ENCODE data around the gene ASCL5. TPM values are rescaled to one million over a fixed set of nuclear protein-coding genes. Genes with fewer than 3 reads are reported as not detected.

The ASCL5 gene, protein sequence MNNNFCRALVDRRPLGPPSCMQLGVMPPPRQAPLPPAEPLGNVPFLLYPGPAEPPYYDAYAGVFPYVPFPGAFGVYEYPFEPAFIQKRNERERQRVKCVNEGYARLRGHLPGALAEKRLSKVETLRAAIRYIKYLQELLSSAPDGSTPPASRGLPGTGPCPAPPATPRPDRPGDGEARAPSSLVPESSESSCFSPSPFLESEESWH
- total RNA-seq: not detected in 2 replicates

DNA sequence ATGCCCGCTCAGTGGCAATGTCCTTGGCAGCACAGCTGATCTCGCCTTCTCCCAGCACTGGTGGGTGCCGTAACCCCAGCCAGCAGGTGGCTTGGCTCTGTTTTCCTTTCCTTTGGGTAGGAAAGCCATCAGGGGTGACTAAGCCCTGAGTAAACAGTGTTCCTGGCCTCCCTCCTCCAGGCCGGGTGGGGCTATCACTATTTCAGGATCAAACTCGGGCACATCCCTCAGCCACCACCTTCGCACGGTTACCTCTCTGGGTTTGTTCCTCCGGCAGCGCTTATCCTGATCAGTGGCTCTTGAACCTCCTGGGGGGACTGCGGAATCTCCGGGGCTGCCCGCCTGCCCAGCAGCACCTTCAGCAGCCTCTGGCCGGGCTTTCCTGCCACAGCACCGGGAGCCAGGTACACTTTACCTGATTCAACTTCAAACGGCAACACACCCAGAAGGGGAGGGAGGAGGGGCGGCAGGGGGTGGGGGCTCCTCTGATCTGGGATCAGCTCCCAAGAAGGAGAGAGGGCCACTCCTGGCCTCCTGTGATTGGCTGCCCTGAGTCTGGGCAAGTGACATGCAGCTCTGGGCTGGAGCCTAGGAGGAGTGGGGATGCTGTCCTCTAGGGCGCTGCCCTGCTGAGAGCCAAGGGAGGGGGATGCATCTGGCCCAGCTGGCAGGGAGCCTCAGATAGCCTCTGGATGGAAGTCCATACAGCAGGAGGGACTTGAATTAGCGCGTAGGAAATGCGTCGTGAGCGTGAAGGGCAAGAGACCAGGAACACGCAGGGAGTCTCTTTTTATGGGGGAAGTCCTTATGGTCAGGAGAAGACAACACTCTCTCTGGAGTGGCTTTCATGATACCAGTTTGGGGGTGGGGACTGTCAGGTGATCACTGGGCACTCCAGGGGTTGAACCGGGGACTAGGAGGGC is at the start of gene ASCL5:
TSS of gene ASCL5 (minus strand) at position 353 of the 923 bp plus-strand sequence. CDS start 11,812 bp downstream, outside the sequence.
- H3K4me3 ChIP-seq (ENCODE audit: low read depth, low read length): no peak within 1 kb of the TSS
- TF ChIP-seq, protein P1, sequence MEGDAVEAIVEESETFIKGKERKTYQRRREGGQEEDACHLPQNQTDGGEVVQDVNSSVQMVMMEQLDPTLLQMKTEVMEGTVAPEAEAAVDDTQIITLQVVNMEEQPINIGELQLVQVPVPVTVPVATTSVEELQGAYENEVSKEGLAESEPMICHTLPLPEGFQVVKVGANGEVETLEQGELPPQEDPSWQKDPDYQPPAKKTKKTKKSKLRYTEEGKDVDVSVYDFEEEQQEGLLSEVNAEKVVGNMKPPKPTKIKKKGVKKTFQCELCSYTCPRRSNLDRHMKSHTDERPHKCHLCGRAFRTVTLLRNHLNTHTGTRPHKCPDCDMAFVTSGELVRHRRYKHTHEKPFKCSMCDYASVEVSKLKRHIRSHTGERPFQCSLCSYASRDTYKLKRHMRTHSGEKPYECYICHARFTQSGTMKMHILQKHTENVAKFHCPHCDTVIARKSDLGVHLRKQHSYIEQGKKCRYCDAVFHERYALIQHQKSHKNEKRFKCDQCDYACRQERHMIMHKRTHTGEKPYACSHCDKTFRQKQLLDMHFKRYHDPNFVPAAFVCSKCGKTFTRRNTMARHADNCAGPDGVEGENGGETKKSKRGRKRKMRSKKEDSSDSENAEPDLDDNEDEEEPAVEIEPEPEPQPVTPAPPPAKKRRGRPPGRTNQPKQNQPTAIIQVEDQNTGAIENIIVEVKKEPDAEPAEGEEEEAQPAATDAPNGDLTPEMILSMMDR (IDR thresholded peaks at IDR 0.05; ENCODE audit: insufficient read depth, low read depth, low read length): no peak
- DNase-seq (ENCODE audit: low read depth): no peak

DNA sequence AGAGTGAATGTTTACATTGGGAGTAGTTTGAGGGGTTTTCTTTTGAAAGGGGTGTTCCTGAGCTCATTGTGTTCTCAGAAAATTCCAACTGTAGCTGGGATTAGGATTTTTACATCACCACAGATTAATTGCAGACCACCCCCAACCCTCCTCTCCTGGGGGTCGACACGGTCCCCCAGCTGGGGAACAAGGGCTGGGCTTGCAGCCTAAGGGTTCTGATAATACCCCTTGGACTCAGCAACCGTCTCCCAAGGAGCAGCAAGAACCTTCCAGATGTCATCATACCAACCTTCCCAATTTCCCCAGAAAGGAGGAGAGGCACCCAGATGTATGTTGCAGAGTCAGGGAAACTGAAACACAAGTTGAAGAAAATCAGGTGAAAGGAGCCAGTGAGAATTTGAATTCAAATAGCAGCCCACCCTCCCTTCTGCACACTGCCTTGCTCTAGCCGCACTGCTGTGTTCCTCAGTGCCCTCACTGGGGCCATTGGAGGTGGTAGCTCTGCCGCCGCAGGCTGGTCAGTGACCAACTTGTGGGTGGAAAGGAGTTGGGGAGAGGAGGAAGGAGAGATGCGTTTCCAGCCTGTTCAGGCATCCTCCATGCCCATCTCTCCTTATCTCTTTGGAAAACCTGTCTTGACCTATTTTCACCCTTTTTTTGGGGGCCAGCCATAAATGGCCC is 49.0 kb upstream of the ASCL5 start:
- no peak overlapping the region for H3K4me3 ChIP-seq (ENCODE audit: low read depth, low read length)
- DNase-seq (ENCODE audit: low read depth): no peak
- TF ChIP-seq, protein P1 (IDR thresholded peaks at IDR 0.05; ENCODE audit: insufficient read depth, low read depth, low read length): no peak

DNA sequence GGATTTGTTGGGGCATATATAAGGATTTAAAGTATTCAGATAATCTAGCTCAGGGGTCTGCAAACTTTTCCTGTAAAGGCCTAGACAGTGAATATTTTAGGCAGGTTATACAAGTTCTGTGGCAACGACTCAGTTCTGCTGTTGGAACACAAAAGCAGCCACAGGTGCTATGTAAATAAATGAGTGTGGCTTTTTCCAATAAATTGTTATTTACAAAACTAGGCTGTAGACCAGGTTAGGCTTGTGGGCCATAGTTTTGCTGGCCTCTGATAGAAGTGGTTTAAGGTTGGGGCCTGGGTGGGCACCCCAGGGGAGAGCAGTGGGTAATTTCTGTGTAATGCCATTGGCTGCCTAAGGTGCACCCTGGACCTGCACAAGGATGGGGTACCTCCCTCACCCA is 46.8 kb upstream of the ASCL5 start:
- H3K4me3 ChIP-seq (ENCODE audit: low read depth, low read length): no peak overlapping the region
- TF ChIP-seq, protein P1 (IDR thresholded peaks at IDR 0.05; ENCODE audit: insufficient read depth, low read depth, low read length): no peak
- no peak for DNase-seq (ENCODE audit: low read depth)

DNA sequence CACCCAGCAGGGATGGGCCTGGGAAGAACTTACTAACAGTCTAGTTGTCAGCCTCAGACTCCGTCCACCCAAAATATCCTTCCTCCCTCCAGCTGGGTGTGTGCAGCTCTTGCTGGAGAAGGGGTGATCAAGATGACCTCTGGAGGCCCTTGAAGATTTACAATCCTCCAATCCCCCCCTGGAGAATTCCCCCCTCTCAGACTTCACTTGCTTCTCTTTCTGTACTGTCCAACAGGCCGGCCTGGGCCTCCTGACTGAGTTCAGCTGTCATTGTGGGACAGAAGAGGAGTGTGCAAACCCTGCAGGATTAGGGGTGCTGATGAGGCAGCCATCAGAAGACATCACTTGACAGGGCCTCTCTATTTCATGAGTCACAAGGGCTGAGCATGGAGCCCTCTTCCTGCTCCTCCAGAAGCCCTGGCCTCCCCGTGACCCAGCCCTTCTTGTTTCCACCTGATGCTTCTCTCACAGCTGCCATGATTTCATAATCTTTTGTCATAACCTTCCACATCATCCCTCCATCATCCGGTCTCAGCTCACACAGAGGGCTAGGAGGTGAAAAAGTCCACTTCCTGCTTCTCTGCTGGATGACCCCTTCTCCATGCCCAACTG is 46.1 kb upstream of the ASCL5 start:
- peak; percentile 39 for DNase-seq (ENCODE audit: low read depth)
- TF ChIP-seq, protein P1 (IDR thresholded peaks at IDR 0.05; ENCODE audit: insufficient read depth, low read depth, low read length): no peak

DNA sequence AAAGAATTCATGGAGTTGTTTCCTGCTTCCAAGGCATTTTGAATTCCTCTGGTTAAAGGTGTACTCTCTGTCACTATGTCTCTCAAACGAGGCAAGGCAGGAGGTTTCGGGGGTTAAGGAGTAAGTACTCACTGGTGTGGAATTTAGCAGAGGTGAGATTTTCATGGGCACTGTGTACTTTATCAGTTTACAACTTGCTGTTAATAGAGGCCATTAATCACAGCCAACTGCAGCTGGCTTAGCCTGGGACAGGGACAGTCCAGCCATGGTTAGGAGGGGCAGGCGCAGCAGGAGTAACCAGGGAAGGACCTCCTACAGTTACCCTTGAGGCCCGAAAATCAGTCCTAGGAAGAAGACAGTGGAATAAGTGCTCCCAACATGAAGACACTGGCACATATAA is 45.3 kb upstream of the ASCL5 start:
- no peak for DNase-seq (ENCODE audit: low read depth)
- TF ChIP-seq, protein P1 (IDR thresholded peaks at IDR 0.05; ENCODE audit: insufficient read depth, low read depth, low read length): no peak

More for the DNA sequence above, 46.1 kb upstream of the ASCL5 start:
- H3K4me3 ChIP-seq (ENCODE audit: low read depth, low read length): no peak overlapping the region

More for the DNA sequence above, 45.3 kb upstream of the ASCL5 start:
- H3K4me3 ChIP-seq (ENCODE audit: low read depth, low read length): no peak overlapping the region
